NCI-H524 (cell line): ENCODE data around the gene B3GNT5.

Experiments used
- DNase-seq, 2 experiments: peaks; one replicate each; lab custom pipeline; 2025; lab: John Stamatoyannopoulos, UW

The B3GNT5 gene

DNA sequence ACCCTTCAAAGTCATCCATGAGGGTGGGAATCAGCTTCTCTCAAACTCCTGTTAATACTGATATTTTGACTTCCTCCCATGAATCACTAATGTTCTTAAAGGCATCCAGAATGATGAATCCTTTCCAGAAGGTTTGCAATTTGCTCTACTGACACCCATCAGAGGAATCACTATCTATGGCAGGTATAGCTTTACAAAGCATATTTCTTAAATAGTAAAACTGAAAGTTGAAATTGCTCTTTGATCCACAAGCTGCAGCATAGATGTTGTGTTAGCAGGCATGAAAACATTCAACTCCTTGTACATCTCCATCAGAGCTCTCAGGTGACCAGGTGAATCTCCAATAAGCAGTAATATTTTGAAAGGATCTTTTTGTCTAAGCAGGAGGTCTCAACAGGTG, 66.3 kb downstream of the B3GNT5 start:
- DNase-seq = no peak
